Transverse colon (tissue), 4 donors: ENCODE data around the gene HIPK2. TPM values are rescaled to one million over a fixed set of nuclear protein-coding genes. Genes with fewer than 3 reads are reported as not detected.

Source experiments
- DNase-seq: peaks from one replicate; pipeline ENCODE4 v3.0.0-alpha.2; 2019
- H3K27ac ChIP-seq, 4 donors: fragments of 200-600 bp; sonication (generic); 2 replicates each; pipeline ENCODE4 v1.5.1; 2016 to 2018; ENCODE audit warnings: inconsistent platforms in 4 of 4
- H3K27me3 ChIP-seq: fragments of 200-600 bp; sonication (generic); 2 replicates; pipeline ENCODE4 v1.5.1; 2017; ENCODE audit warnings: inconsistent platforms
- H3K36me3 ChIP-seq, 4 donors: fragments of 200-600 bp; sonication (generic); 2 replicates each; pipeline ENCODE4 v1.5.1; 2017 to 2019; ENCODE audit warnings: inconsistent platforms in 4 of 4
- H3K4me1 ChIP-seq, 4 donors: fragments of 200-600 bp; sonication (generic); 2 replicates each; pipeline ENCODE4 v1.5.1; 2017 to 2020; ENCODE audit warnings: inconsistent platforms in 4 of 4
- H3K4me3 ChIP-seq, 4 donors: fragments of 200-600 bp; sonication (generic); 1 replicate in 1 of 4; 2 replicates in 3 of 4; pipeline versions ENCODE4 v1.5.1 to v1.6.1; 2017 to 2019; ENCODE audit warnings: inconsistent platforms in 4 of 4
- H3K9me3 ChIP-seq, 2 donors: fragments of 200-600 bp; sonication (generic); 2 replicates each; pipeline ENCODE4 v1.5.1; 2017 to 2019; ENCODE audit warnings: inconsistent platforms in 2 of 2
- CTCF ChIP-seq, 5 experiments: fragments of 200-600 bp in 3 of 5; fragments of 450-650 bp in 2 of 5; sonication (generic) in 3 of 5; IDR thresholded peaks; 1 replicate in 2 of 5; 2 replicates in 3 of 5; pipeline ENCODE4 v1.5.1; 2016 to 2017; ENCODE audit warnings: antibody characterized with exemption in 5 of 5, inconsistent platforms in 3 of 5, mild to moderate bottlenecking in 2 of 5, moderate library complexity in 1 of 5
- EP300 ChIP-seq: sonication (generic); formaldehyde crosslinking; IDR thresholded peaks from one replicate; pipeline ENCODE4 v1.6.1; 2017; ENCODE audit warnings: antibody characterized with exemption, low read depth
- POLR2A ChIP-seq: fragments of 450-650 bp; IDR thresholded peaks from one replicate; pipeline ENCODE4 v1.6.1; 2016; ENCODE audit warnings: antibody characterized with exemption, mild to moderate bottlenecking, moderate library complexity
- POLR2AphosphoS5 ChIP-seq, 3 donors: sonication (generic); formaldehyde crosslinking; IDR thresholded peaks; one replicate each; pipeline ENCODE4 v1.6.1; 2016; ENCODE audit warnings: antibody characterized with exemption in 3 of 3
- WGBS, 2 donors: methylation state at CpG; one replicate each; pipeline ENCODE4 v1.1.5; 2018; ENCODE audit warnings: low coverage in 1 of 2; 5-methylcytosine and 5-hydroxymethylcytosine counted together
- in situ Hi-C, 4 donors: fragments of 200-750 bp; cut with MboI; loops; one replicate each; pipeline versions ENCODE4 v1.15.0 to v1.15.1; 2017; ENCODE audit warnings: low sequenced_read_pairs in 3 of 4, low pct_ligation_motif_present in 1 of 4, low pct_unique_long_range_greater_than_20kb in 1 of 4
- intact Hi-C: fragments of 100-400 bp; cut with DNase I; formaldehyde crosslinking; loops from one replicate; pipeline ENCODE4 v1.15.1; 2023; ENCODE audit warnings: low total_unique reads
- total RNA-seq, 4 donors: library from RNA; depleted of rRNA; stranded (reverse); fragments of >200 nt; gene quantifications; one replicate each; pipeline ENCODE4 v1.1.0, GENCODE V29; 2016

The HIPK2 gene
- total RNA-seq, 4 donors from 2014 or later: 27.3 to 40.3 (median 33.6) TPM

GRCh38 chr7:139534966-139535651 is 242.7 kb downstream of the HIPK2 start:
- 52 to 72% methylated on average over 7 of the region's 7 CpGs for WGBS, 2 donors
- in situ Hi-C loops: no loop called here

GRCh38 chr7:139534096-139534495 is 243.7 kb downstream of the HIPK2 start:
- WGBS, 2 donors: 53 to 88% methylated on average over 3 to 9 of the region's 9 CpGs
- no peaks in the 10 kb centered on the region for H3K9me3 ChIP-seq
- TF ChIP-seq CTCF (IDR thresholded peaks at IDR 0.05) (no peak), EP300 (no peak), POLR2A (no peak), POLR2AphosphoS5 (IDR thresholded peaks at IDR 0.05) (no peak)
- no peaks in the 10 kb centered on the region for H3K36me3 ChIP-seq
- H3K4me1 ChIP-seq: no peaks in the 10 kb centered on the region
- no peak overlapping the region for H3K27ac ChIP-seq
- H3K4me3 ChIP-seq: no peak overlapping the region
- no peaks in the 10 kb centered on the region for H3K27me3 ChIP-seq
- intact Hi-C loops: no loop called here
- DNase-seq: no peak
- in situ Hi-C loops: no loop called here

More at GRCh38 chr7:139534966-139535651, 242.7 kb downstream of the HIPK2 start:
- Histone ChIP-seq H3K27ac (no peak overlapping the region), H3K36me3 (no peaks in the 10 kb centered on the region), H3K4me3 (no peak overlapping the region), H3K9me3 (no peaks in the 10 kb centered on the region), H3K4me1 (no peaks in the 10 kb centered on the region), H3K27me3 (no peaks in the 10 kb centered on the region)
- intact Hi-C loops: no loop called here
- DNase-seq: no peak
- no peak for TF ChIP-seq POLR2AphosphoS5 (IDR thresholded peaks at IDR 0.05)
- no peak for TF ChIP-seq EP300
- no peak for TF ChIP-seq CTCF (IDR thresholded peaks at IDR 0.05)
- no peak for TF ChIP-seq POLR2A

GRCh38 chr7:139532636-139533155 is 245.1 kb downstream of the HIPK2 start:
- intact Hi-C loops: no loop called here
- Histone ChIP-seq H3K27ac (no peak overlapping the region), H3K9me3 (no peaks in the 10 kb centered on the region), H3K27me3 (no peaks in the 10 kb centered on the region), H3K36me3 (no peaks in the 10 kb centered on the region), H3K4me3 (no peak overlapping the region), H3K4me1 (no peaks in the 10 kb centered on the region)
- no peak for DNase-seq
- TF ChIP-seq EP300: no peak
- no peak for TF ChIP-seq CTCF (IDR thresholded peaks at IDR 0.05)
- no peak for TF ChIP-seq POLR2A
- WGBS, 2 donors: 70 to 81% methylated on average over 5 to 6 of the region's 6 CpGs
- in situ Hi-C loops: no loop called here

- no peaks in the 10 kb centered on the region for H3K36me3 ChIP-seq
- no peak for DNase-seq
- no peak overlapping the region for H3K4me3 ChIP-seq
- H3K27me3 ChIP-seq: no peaks in the 10 kb centered on the region
- 66 to 86% methylated on average over 1 of the region's 1 CpG for WGBS, 2 donors
- H3K9me3 ChIP-seq: no peaks in the 10 kb centered on the region
- no peaks in the 10 kb centered on the region for H3K4me1 ChIP-seq
- in situ Hi-C loops: no loop called here
- intact Hi-C loops: no loop called here
- TF ChIP-seq POLR2A: no peak
- no peak for TF ChIP-seq POLR2AphosphoS5 (IDR thresholded peaks at IDR 0.05)
- TF ChIP-seq CTCF (IDR thresholded peaks at IDR 0.05): no peak
- no peak for TF ChIP-seq EP300
- no peak overlapping the region for H3K27ac ChIP-seq
These were observed 246.7 kb downstream of the HIPK2 start for GRCh38 chr7:139531094-139531493.
